Activated naive CD4-positive, alpha-beta T cell treated with anti-CD3 and anti-CD28 coated beads for 36 hours (primary cell): Measurements from ENCODE around the gene JAZF1. TPM values are rescaled to one million over a fixed set of nuclear protein-coding genes. Genes with fewer than 3 reads are reported as not detected.

ENCODE experiments used
- CTCF ChIA-PET: fragments of 350-600 bp; sonication (Branson Sonifier 250); formaldehyde crosslinking; loops from one replicate; lab custom pipeline; 2021; ENCODE audit warnings: antibody characterized with exemption; lab: Charles Lee
- DNase-seq: peaks from one replicate; pipeline ENCODE4 v3.0.0-alpha.2; 2020
- H3K27ac Mint-ChIP-seq: one replicate; pipeline ENCODE4 v1.8.0; 2021; ENCODE audit warnings: mild to moderate bottlenecking, mixed read lengths
- H3K27me3 Mint-ChIP-seq: one replicate; pipeline ENCODE4 v1.8.0; 2021; ENCODE audit warnings: low read depth, mixed read lengths
- H3K36me3 Mint-ChIP-seq: one replicate; pipeline ENCODE4 v1.8.0; 2021; ENCODE audit warnings: low read depth, mixed read lengths
- H3K4me1 Mint-ChIP-seq: one replicate; pipeline ENCODE4 v1.8.0; 2021; ENCODE audit warnings: low read depth, mixed read lengths
- H3K4me3 Mint-ChIP-seq: one replicate; pipeline ENCODE4 v1.8.0; 2021; ENCODE audit warnings: mild to moderate bottlenecking, moderate library complexity, mixed read lengths
- H3K9me3 Mint-ChIP-seq: one replicate; pipeline ENCODE4 v1.8.0; 2021; ENCODE audit warnings: mixed read lengths
- intact Hi-C: fragments of 100-400 bp; cut with micrococcal nuclease; formaldehyde crosslinking; loops from one replicate; pipeline ENCODE4 v1.15.1; 2023
- total RNA-seq, 2 experiments: library from RNA; stranded (reverse); gene quantifications; one replicate each; pipeline ENCODE4 v1.2.3, GENCODE V29; 2021

JAZF1 gene
- total RNA-seq, 2 experiments from 2014 or later, result 3.4 to 4.7 TPM

GRCh38 chr7:27946351-27946750, 234.2 kb downstream of the JAZF1 start:
- Mint-ChIP-seq H3K4me3 (no peak overlapping the region), H3K36me3 (no peaks in the 10 kb centered on the region), H3K27ac (no peak overlapping the region), H3K9me3 (no peaks in the 10 kb centered on the region), H3K4me1 (no peaks in the 10 kb centered on the region), H3K27me3 (no peaks in the 10 kb centered on the region)
- CTCF ChIA-PET, result no interaction called here
- DNase-seq, result no peak
- intact Hi-C loops, result no loop called here

GRCh38 chr7:27945058-27945795, 235.4 kb downstream of the JAZF1 start:
- Mint-ChIP-seq H3K9me3 (peaks cover 3% of the 10 kb centered on the region), H3K4me3 (no peak overlapping the region), H3K27ac (no peak overlapping the region), H3K36me3 (no peaks in the 10 kb centered on the region), H3K4me1 (no peaks in the 10 kb centered on the region), H3K27me3 (no peaks in the 10 kb centered on the region)
- DNase-seq, result no peak
- CTCF ChIA-PET, result interaction anchor here (0.6 kb wide), 2 partner anchors 24 to 617 kb away, joined by 3 to 8 read pairs; no protein-coding TSS in a partner anchor
- intact Hi-C loops, result no loop called here

GRCh38 chr7:27944643-27945042, 236.0 kb downstream of the JAZF1 start:
- Mint-ChIP-seq H3K36me3 (no peaks in the 10 kb centered on the region), H3K4me3 (no peak overlapping the region), H3K27me3 (no peaks in the 10 kb centered on the region), H3K4me1 (no peaks in the 10 kb centered on the region), H3K9me3 (peaks cover 3% of the 10 kb centered on the region), H3K27ac (no peak overlapping the region)
- intact Hi-C loops, result no loop called here
- no peak for DNase-seq
- CTCF ChIA-PET, result interaction anchor here (0.7 kb wide), 1 partner anchor 248 kb away, joined by 3 read pairs; no protein-coding TSS in a partner anchor

GRCh38 chr7:27943241-27943640, 237.4 kb downstream of the JAZF1 start:
- H3K27me3 Mint-ChIP-seq, result no peaks in the 10 kb centered on the region
- no peak overlapping the region for H3K27ac Mint-ChIP-seq
- H3K4me3 Mint-ChIP-seq, result no peak overlapping the region
- no peaks in the 10 kb centered on the region for H3K36me3 Mint-ChIP-seq
- no peak for DNase-seq
- peaks cover 3% of the 10 kb centered on the region for H3K9me3 Mint-ChIP-seq
- CTCF ChIA-PET, result no interaction called here
- intact Hi-C loops, result no loop called here
- no peaks in the 10 kb centered on the region for H3K4me1 Mint-ChIP-seq

GRCh38 chr7:27942711-27943110, 237.9 kb downstream of the JAZF1 start:
- no peaks in the 10 kb centered on the region for H3K4me1 Mint-ChIP-seq
- intact Hi-C loops, result no loop called here
- H3K27ac Mint-ChIP-seq, result no peak overlapping the region
- no peak for DNase-seq
- no peak overlapping the region for H3K4me3 Mint-ChIP-seq
- H3K9me3 Mint-ChIP-seq, result peaks cover 3% of the 10 kb centered on the region
- H3K27me3 Mint-ChIP-seq, result no peaks in the 10 kb centered on the region
- CTCF ChIA-PET, result no interaction called here
- H3K36me3 Mint-ChIP-seq, result no peaks in the 10 kb centered on the region

- Mint-ChIP-seq H3K27ac (no peak overlapping the region), H3K9me3 (peaks cover 3% of the 10 kb centered on the region), H3K4me3 (no peak overlapping the region), H3K4me1 (no peaks in the 10 kb centered on the region), H3K36me3 (no peaks in the 10 kb centered on the region), H3K27me3 (no peaks in the 10 kb centered on the region)
- DNase-seq, result no peak
- CTCF ChIA-PET, result interaction anchor here (0.7 to 1.1 kb wide), 2 partner anchors 9 to 297 kb away, joined by 3 read pairs; no protein-coding TSS in a partner anchor
- intact Hi-C loops, result no loop called here
Observed at GRCh38 chr7:27941522-27941921, 239.1 kb downstream of the JAZF1 start.

GRCh38 chr7:27940341-27940740, 240.3 kb downstream of the JAZF1 start:
- Mint-ChIP-seq H3K9me3 (peaks cover 3% of the 10 kb centered on the region), H3K27ac (no peak overlapping the region), H3K4me1 (no peaks in the 10 kb centered on the region), H3K4me3 (no peak overlapping the region), H3K36me3 (no peaks in the 10 kb centered on the region), H3K27me3 (no peaks in the 10 kb centered on the region)
- no peak for DNase-seq
- intact Hi-C loops, result no loop called here
- CTCF ChIA-PET, result no interaction called here

GRCh38 chr7:27939893-27940292, 240.7 kb downstream of the JAZF1 start:
- no peak for DNase-seq
- no peak overlapping the region for H3K27ac Mint-ChIP-seq
- peaks cover 3% of the 10 kb centered on the region for H3K9me3 Mint-ChIP-seq
- H3K4me1 Mint-ChIP-seq, result no peaks in the 10 kb centered on the region
- H3K36me3 Mint-ChIP-seq, result no peaks in the 10 kb centered on the region
- no peak overlapping the region for H3K4me3 Mint-ChIP-seq
- intact Hi-C loops, result no loop called here
- CTCF ChIA-PET, result no interaction called here
- no peaks in the 10 kb centered on the region for H3K27me3 Mint-ChIP-seq

GRCh38 chr7:27936768-27937102, 243.9 kb downstream of the JAZF1 start:
- CTCF ChIA-PET, result no interaction called here
- intact Hi-C loops, result no loop called here
- H3K27ac Mint-ChIP-seq, result no peak overlapping the region

GRCh38 chr7:27936047-27936767, 244.4 kb downstream of the JAZF1 start:
- Mint-ChIP-seq H3K4me1 (no peaks in the 10 kb centered on the region), H3K27me3 (no peaks in the 10 kb centered on the region), H3K9me3 (peaks cover 3% of the 10 kb centered on the region), H3K4me3 (no peak overlapping the region), H3K36me3 (no peaks in the 10 kb centered on the region), H3K27ac (no peak overlapping the region)
- no peak for DNase-seq
- intact Hi-C loops, result no loop called here
- CTCF ChIA-PET, result interaction anchor here (0.8 kb wide), 1 partner anchor 158 kb away, joined by 3 read pairs; no protein-coding TSS in a partner anchor

More at GRCh38 chr7:27936768-27937102, 243.9 kb downstream of the JAZF1 start:
- Mint-ChIP-seq H3K4me3 (no peak overlapping the region), H3K9me3 (peaks cover 3% of the 10 kb centered on the region), H3K27me3 (no peaks in the 10 kb centered on the region), H3K4me1 (no peaks in the 10 kb centered on the region), H3K36me3 (no peaks in the 10 kb centered on the region)
- no peak for DNase-seq

- CTCF ChIA-PET, result interaction anchor here (0.7 to 1.2 kb wide), 3 partner anchors 15 to 421 kb away, joined by 3 to 4 read pairs (median 3); no protein-coding TSS in a partner anchor
- Mint-ChIP-seq H3K27ac (no peak overlapping the region), H3K36me3 (no peaks in the 10 kb centered on the region), H3K27me3 (no peaks in the 10 kb centered on the region), H3K4me1 (no peaks in the 10 kb centered on the region), H3K9me3 (no peaks in the 10 kb centered on the region), H3K4me3 (no peak overlapping the region)
- intact Hi-C loops, result no loop called here
- DNase-seq, result no peak
Observed at GRCh38 chr7:27933671-27934565, 246.7 kb downstream of the JAZF1 start.

GRCh38 chr7:27930910-27931476, 249.6 kb downstream of the JAZF1 start:
- no peaks in the 10 kb centered on the region for H3K9me3 Mint-ChIP-seq
- intact Hi-C loops, result no loop called here
- CTCF ChIA-PET, result no interaction called here

More at GRCh38 chr7:27930910-27931476, 249.6 kb downstream of the JAZF1 start:
- Mint-ChIP-seq H3K36me3 (no peaks in the 10 kb centered on the region), H3K27ac (no peak overlapping the region), H3K4me3 (no peak overlapping the region), H3K27me3 (no peaks in the 10 kb centered on the region), H3K4me1 (no peaks in the 10 kb centered on the region)
- DNase-seq, result no peak
